ENCODE data around the gene PDE11A.

PDE11A gene

GRCh38 chr2:177667626-177668025 is 405.0 kb downstream of the PDE11A start:
- H3K4me1 ChIP-seq = no peaks in the 10 kb centered on the region
- H3K36me3 ChIP-seq (ENCODE audit: control insufficient read depth, insufficient read depth, low read length) = no peaks in the 10 kb centered on the region
- no peaks in the 10 kb centered on the region for H3K9me3 ChIP-seq (ENCODE audit: control insufficient read depth, low read length)
- no peak overlapping the region for H2AFZ ChIP-seq
- TF ChIP-seq, protein P1, sequence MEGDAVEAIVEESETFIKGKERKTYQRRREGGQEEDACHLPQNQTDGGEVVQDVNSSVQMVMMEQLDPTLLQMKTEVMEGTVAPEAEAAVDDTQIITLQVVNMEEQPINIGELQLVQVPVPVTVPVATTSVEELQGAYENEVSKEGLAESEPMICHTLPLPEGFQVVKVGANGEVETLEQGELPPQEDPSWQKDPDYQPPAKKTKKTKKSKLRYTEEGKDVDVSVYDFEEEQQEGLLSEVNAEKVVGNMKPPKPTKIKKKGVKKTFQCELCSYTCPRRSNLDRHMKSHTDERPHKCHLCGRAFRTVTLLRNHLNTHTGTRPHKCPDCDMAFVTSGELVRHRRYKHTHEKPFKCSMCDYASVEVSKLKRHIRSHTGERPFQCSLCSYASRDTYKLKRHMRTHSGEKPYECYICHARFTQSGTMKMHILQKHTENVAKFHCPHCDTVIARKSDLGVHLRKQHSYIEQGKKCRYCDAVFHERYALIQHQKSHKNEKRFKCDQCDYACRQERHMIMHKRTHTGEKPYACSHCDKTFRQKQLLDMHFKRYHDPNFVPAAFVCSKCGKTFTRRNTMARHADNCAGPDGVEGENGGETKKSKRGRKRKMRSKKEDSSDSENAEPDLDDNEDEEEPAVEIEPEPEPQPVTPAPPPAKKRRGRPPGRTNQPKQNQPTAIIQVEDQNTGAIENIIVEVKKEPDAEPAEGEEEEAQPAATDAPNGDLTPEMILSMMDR (IDR thresholded peaks at IDR 0.05) = no peak
- no peaks in the 10 kb centered on the region for H3K79me2 ChIP-seq
- no peak overlapping the region for H3K27ac ChIP-seq
- no peaks in the 10 kb centered on the region for H3K27me3 ChIP-seq (ENCODE audit: control insufficient read depth, insufficient read depth, low read length)
- no peak overlapping the region for H3K4me3 ChIP-seq (ENCODE audit: low read depth, low read length)
- no peak overlapping the region for H3K9ac ChIP-seq
- H3K4me2 ChIP-seq (ENCODE audit: low read length) = no peak overlapping the region

GRCh38 chr2:177666408-177666807 is 406.2 kb downstream of the PDE11A start:
- no peaks in the 10 kb centered on the region for H3K27me3 ChIP-seq (ENCODE audit: control insufficient read depth, insufficient read depth, low read length)
- no peaks in the 10 kb centered on the region for H3K36me3 ChIP-seq (ENCODE audit: control insufficient read depth, insufficient read depth, low read length)
- H3K79me2 ChIP-seq = no peaks in the 10 kb centered on the region
- H3K4me1 ChIP-seq = no peaks in the 10 kb centered on the region
- no peak overlapping the region for H3K4me3 ChIP-seq (ENCODE audit: low read depth, low read length)
- TF ChIP-seq, protein P1 (IDR thresholded peaks at IDR 0.05) = no peak
- no peak overlapping the region for H3K27ac ChIP-seq
- no peak overlapping the region for H2AFZ ChIP-seq
- H3K9ac ChIP-seq = no peak overlapping the region
- H3K4me2 ChIP-seq (ENCODE audit: low read length) = no peak overlapping the region
- H3K9me3 ChIP-seq (ENCODE audit: control insufficient read depth, low read length) = no peaks in the 10 kb centered on the region

- Histone ChIP-seq H3K4me3 (ENCODE audit: low read depth, low read length) (no peak overlapping the region), H3K79me2 (no peaks in the 10 kb centered on the region), H3K9me3 (ENCODE audit: control insufficient read depth, low read length) (no peaks in the 10 kb centered on the region), H3K4me2 (ENCODE audit: low read length) (no peak overlapping the region), H3K27me3 (ENCODE audit: control insufficient read depth, insufficient read depth, low read length) (no peaks in the 10 kb centered on the region), H3K9ac (no peak overlapping the region), H3K4me1 (no peaks in the 10 kb centered on the region), H3K27ac (no peak overlapping the region), H2AFZ (no peak overlapping the region), H3K36me3 (ENCODE audit: control insufficient read depth, insufficient read depth, low read length) (no peaks in the 10 kb centered on the region)
- TF ChIP-seq, protein P1 (IDR thresholded peaks at IDR 0.05) = no peak
Observed at GRCh38 chr2:177665948-177666347, 406.6 kb downstream of the PDE11A start.

- TF ChIP-seq, protein P1 (IDR thresholded peaks at IDR 0.05) = no peak
- no peaks in the 10 kb centered on the region for H3K9me3 ChIP-seq (ENCODE audit: control insufficient read depth, low read length)
Observed at GRCh38 chr2:177665328-177665727, 407.2 kb downstream of the PDE11A start.

DNA sequence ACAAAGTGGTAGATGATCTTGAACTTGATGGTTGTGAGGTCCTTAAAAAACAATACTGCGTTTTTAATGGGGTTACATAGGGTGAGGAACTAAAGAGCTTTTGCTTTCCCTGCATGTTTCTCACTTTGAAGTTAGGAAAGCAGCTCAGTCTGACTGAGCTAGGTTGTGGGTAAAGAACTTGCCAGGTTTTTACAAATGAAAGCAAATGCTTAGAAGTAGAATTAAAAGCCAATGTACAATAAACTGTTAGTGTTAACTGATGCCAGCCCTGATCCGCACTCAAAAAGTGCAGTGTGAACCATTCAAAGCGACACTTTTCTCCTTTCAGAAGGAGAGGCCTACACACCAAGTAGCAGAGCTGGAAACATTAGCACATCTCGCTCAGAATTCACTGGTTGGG is 409.7 kb downstream of the PDE11A start:
- TF ChIP-seq, protein P1 (IDR thresholded peaks at IDR 0.05) = no peak
- Histone ChIP-seq H3K4me1 (no peaks in the 10 kb centered on the region), H3K36me3 (ENCODE audit: control insufficient read depth, insufficient read depth, low read length) (no peaks in the 10 kb centered on the region)

More at GRCh38 chr2:177665328-177665727, 407.2 kb downstream of the PDE11A start:
- H3K9ac ChIP-seq = no peak overlapping the region
- H3K27me3 ChIP-seq (ENCODE audit: control insufficient read depth, insufficient read depth, low read length) = no peaks in the 10 kb centered on the region
- H3K79me2 ChIP-seq = no peaks in the 10 kb centered on the region
- no peak overlapping the region for H3K27ac ChIP-seq
- no peak overlapping the region for H2AFZ ChIP-seq
- no peak overlapping the region for H3K4me2 ChIP-seq (ENCODE audit: low read length)
- no peaks in the 10 kb centered on the region for H3K36me3 ChIP-seq (ENCODE audit: control insufficient read depth, insufficient read depth, low read length)
- H3K4me1 ChIP-seq = no peaks in the 10 kb centered on the region
- no peak overlapping the region for H3K4me3 ChIP-seq (ENCODE audit: low read depth, low read length)

More for the DNA sequence above, 409.7 kb downstream of the PDE11A start:
- Histone ChIP-seq H3K4me3 (ENCODE audit: low read depth, low read length) (no peak overlapping the region), H3K9ac (no peak overlapping the region), H2AFZ (no peak overlapping the region), H3K4me2 (ENCODE audit: low read length) (no peak overlapping the region), H3K27me3 (ENCODE audit: control insufficient read depth, insufficient read depth, low read length) (no peaks in the 10 kb centered on the region), H3K9me3 (ENCODE audit: control insufficient read depth, low read length) (no peaks in the 10 kb centered on the region), H3K27ac (no peak overlapping the region), H3K79me2 (no peaks in the 10 kb centered on the region)

Measured in parathyroid adenoma (tissue), 2 donors.